C4-2B (cell line): ENCODE results near the gene EIF3M.

Experiments
- H3K27ac ChIP-seq: fragments of 450-650 bp; 2 replicates; pipeline ENCODE4 v1.5.1; 2017
- CTCF ChIP-seq: fragments of 450-650 bp; conservative IDR thresholded peaks from 2 replicates; pipeline ENCODE4 v1.5.1; 2017; ENCODE audit warnings: mild to moderate bottlenecking
- ZFX ChIP-seq: fragments of 450-650 bp; IDR thresholded peaks from 2 replicates; pipeline ENCODE4 v1.6.1; 2017

Gene EIF3M

GRCh38 chr11:32562839-32563599 is 20.6 kb upstream of the EIF3M start:
- H3K27ac ChIP-seq, result no peak overlapping the region
- no peak for TF ChIP-seq ZFX
- TF ChIP-seq CTCF, result no peak

DNA sequence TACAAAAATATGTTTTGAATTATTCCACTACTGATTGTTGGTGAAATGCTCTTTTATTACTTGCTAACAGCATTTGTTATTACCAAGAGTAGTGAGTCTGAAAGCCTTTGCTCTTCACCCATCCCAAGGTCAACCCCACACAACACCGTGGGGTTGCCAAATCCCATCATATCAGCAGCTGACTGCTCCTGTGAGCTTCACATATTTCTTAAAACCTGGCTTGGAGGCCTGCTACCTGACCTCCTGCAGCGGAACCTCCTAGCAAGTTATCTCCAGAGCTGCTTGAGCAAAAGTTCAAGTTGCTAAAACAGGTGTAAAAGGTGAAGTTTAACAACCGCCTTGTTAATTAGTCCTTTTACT is 20.1 kb upstream of the EIF3M start:
- H3K27ac ChIP-seq, result no peak overlapping the region
- TF ChIP-seq ZFX, result no peak
- TF ChIP-seq CTCF, result no peak

DNA sequence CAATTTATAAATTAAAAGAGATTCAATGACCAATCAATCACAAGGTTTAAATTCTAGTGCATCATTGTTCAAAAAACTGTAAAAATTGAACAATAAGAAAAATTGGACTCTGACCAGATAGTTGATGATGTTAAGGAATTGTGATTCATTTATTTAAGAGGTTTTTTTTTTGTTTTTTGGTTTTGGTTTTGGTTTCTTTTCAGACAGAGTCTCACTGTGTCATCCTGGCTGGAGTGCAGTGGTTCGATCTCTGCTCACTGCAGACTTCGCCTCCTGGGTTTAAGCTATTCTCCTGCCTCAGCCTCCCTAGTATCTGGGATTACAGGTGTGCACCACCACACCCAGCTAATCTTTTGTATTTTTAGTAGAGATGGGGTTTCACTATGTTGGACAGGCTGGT is 17.1 kb upstream of the EIF3M start:
- no peak overlapping the region for H3K27ac ChIP-seq
- TF ChIP-seq ZFX (no peak), CTCF (no peak)

- TF ChIP-seq ZFX (no peak), CTCF (no peak)
- no peak overlapping the region for H3K27ac ChIP-seq
Observed at GRCh38 chr11:32567154-32567553, 16.5 kb upstream of the EIF3M start.

GRCh38 chr11:32569313-32569881 is 14.2 kb upstream of the EIF3M start:
- H3K27ac ChIP-seq, result no peak overlapping the region
- TF ChIP-seq ZFX (no peak), CTCF (no peak)

DNA sequence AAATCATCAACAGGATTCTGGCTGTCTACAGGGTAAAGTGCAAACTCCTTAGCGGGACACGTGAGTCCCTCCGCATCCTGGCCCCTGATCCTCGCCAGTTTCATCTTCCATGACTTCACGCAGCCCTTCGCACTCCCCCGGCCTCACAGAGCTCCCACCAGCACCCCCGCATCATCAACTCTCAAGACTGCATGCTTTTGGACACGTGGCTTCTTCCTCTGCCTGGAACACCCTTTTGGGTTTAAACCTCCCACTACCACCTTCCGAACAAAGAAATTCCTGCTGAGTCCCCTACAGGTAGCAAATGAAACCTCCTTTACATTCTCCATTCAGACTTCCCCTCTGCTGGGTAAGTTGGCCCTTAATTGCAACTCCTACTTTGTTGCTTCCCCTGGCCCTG is 12.6 kb upstream of the EIF3M start:
- no peak overlapping the region for H3K27ac ChIP-seq
- TF ChIP-seq CTCF, result no peak

DNA sequence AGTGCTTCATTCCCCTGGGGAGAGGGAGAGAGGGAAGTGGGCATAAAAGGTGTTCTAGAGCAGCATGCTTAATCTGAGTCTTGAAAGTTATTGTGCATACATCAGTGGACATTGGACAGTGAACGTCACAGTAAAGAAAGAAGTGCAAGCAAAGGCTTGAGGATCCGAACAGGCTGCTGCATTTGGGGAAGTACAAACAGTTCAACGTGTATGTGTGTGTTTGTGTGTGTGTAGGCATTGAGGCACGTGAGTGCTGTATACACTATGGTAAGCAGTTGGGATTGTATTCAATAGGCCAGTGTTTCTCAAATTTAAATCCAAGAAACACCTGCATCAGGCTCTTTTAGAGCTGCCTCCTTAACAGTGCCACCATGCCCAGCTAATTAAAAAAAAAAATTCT is 10.4 kb upstream of the EIF3M start:
- TF ChIP-seq CTCF, result no peak
- TF ChIP-seq ZFX, result no peak
- H3K27ac ChIP-seq, result no peak overlapping the region
